MM.1S (cell line): ENCODE data around the gene TMC2.

ENCODE experiments used
- CTCF ChIP-seq: fragments of 300-600 bp; sonication (generic); IDR thresholded peaks from 2 replicates; pipeline ENCODE4 v1.5.1; 2016; ENCODE audit warnings: antibody characterized with exemption, low read length, mixed read lengths
- EZH2 ChIP-seq: fragments of 300-600 bp; sonication (generic); optimal IDR thresholded peaks from 2 replicates; pipeline ENCODE3; 2017; ENCODE audit warnings: low read depth, mild to moderate bottlenecking, antibody characterized with exemption, low read length, mixed read lengths
- EZH2phosphoT487 ChIP-seq: fragments of 300-600 bp; sonication (generic); IDR thresholded peaks from 2 replicates; pipeline ENCODE4 v1.6.1; 2018; ENCODE audit warnings: antibody characterized with exemption, low read length

- TF ChIP-seq CTCF (no peak), EZH2 (no peak), EZH2phosphoT487 (no peak)
Observed at GRCh38 chr20:2687514-2687913, 151.1 kb downstream of the TMC2 start.
